Liver (tissue), 9 donors: ENCODE data around the gene NTM. TPM values are rescaled to one million over a fixed set of nuclear protein-coding genes. Genes with fewer than 3 reads are reported as not detected.

Experiments used
- DNase-seq: peaks from one replicate; pipeline ENCODE4 v3.0.0-alpha.2; 2017; ENCODE audit warnings: low spot score
- H3K27ac ChIP-seq, 2 donors: one replicate each; pipeline ENCODE4 v1.7.0; 2013; ENCODE audit warnings: inconsistent platforms in 2 of 2, low read length in 2 of 2, control low read depth in 1 of 2, low read depth in 1 of 2, mild to moderate bottlenecking in 1 of 2
- H3K27me3 ChIP-seq, 4 donors: one replicate each; pipeline versions ENCODE4 v1.6.1 to v1.7.0; 2013; ENCODE audit warnings: low read length in 3 of 4, inconsistent platforms in 1 of 4, mild to moderate bottlenecking in 1 of 4, moderate library complexity in 1 of 4; ENCODE audit not compliant: control insufficient read depth in 4 of 4, insufficient read depth in 4 of 4
- H3K36me3 ChIP-seq, 4 donors: one replicate each; pipeline versions ENCODE4 v1.6.1 to v1.7.0; 2013; ENCODE audit warnings: low read length in 3 of 4, mild to moderate bottlenecking in 3 of 4, low read depth in 1 of 4, moderate library complexity in 1 of 4; ENCODE audit not compliant: control insufficient read depth in 4 of 4, insufficient read depth in 3 of 4
- H3K4me1 ChIP-seq, 4 donors: one replicate each; pipeline versions ENCODE4 v1.6.1 to v1.7.0; 2013; ENCODE audit warnings: low read length in 3 of 4, mild to moderate bottlenecking in 3 of 4, moderate library complexity in 1 of 4; ENCODE audit not compliant: control insufficient read depth in 4 of 4, insufficient read depth in 4 of 4
- H3K4me3 ChIP-seq, 3 donors: one replicate each; pipeline versions ENCODE4 v1.6.1 to v1.7.0; 2013; ENCODE audit warnings: low read length in 3 of 3, control low read depth in 1 of 3, low read depth in 1 of 3, mild to moderate bottlenecking in 1 of 3
- H3K9ac ChIP-seq, 2 donors: one replicate each; pipeline ENCODE4 v1.7.0; 2013; ENCODE audit warnings: low read length in 2 of 2, mild to moderate bottlenecking in 2 of 2, moderate library complexity in 2 of 2, control low read depth in 1 of 2, low read depth in 1 of 2
- H3K9me3 ChIP-seq, 4 donors: one replicate each; pipeline versions ENCODE4 v1.6.1 to v1.7.0; 2013; ENCODE audit warnings: low read length in 3 of 4; ENCODE audit not compliant: control insufficient read depth in 4 of 4
- EGR1 ChIP-seq, 2 donors: IDR thresholded peaks; 2 replicates each; pipeline ENCODE4 v1.6.1; 2016 to 2018; ENCODE audit warnings: antibody characterized with exemption in 2 of 2, low read depth in 2 of 2
- FOXA2 ChIP-seq: IDR thresholded peaks from 2 replicates; pipeline ENCODE4 v1.6.1; 2016; ENCODE audit warnings: antibody characterized with exemption
- GABPA ChIP-seq, 2 donors: IDR thresholded peaks in 1 of 2; conservative IDR thresholded peaks in 1 of 2; 2 replicates each; pipeline ENCODE4 v1.6.1; 2016; ENCODE audit warnings: antibody characterized with exemption in 2 of 2, mild to moderate bottlenecking in 1 of 2, moderate library complexity in 1 of 2
- HNF4A ChIP-seq, 2 donors: conservative IDR thresholded peaks; 2 replicates each; pipeline ENCODE4 v1.6.1; 2016; ENCODE audit warnings: antibody characterized with exemption in 2 of 2, mild to moderate bottlenecking in 2 of 2
- HNF4G ChIP-seq: IDR thresholded peaks from 2 replicates; pipeline ENCODE4 v1.6.1; 2016; ENCODE audit warnings: antibody characterized with exemption
- JUND ChIP-seq, 2 donors: IDR thresholded peaks; 2 replicates each; pipeline ENCODE4 v1.6.1; 2016; ENCODE audit warnings: antibody characterized with exemption in 2 of 2
- MAX ChIP-seq: IDR thresholded peaks from 2 replicates; pipeline ENCODE4 v1.6.1; 2016; ENCODE audit warnings: antibody characterized with exemption
- NR2F2 ChIP-seq: IDR thresholded peaks from 2 replicates; pipeline ENCODE4 v1.6.1; 2016; ENCODE audit warnings: antibody characterized with exemption
- REST ChIP-seq: IDR thresholded peaks from 2 replicates; pipeline ENCODE4 v1.6.1; 2016; ENCODE audit warnings: antibody characterized with exemption, mild to moderate bottlenecking
- RXRA ChIP-seq, 2 donors: IDR thresholded peaks; 2 replicates each; pipeline ENCODE4 v1.6.1; 2017 to 2018; ENCODE audit warnings: antibody characterized with exemption in 2 of 2, mild to moderate bottlenecking in 1 of 2
- SP1 ChIP-seq: IDR thresholded peaks from 2 replicates; pipeline ENCODE4 v1.6.1; 2018; ENCODE audit warnings: antibody characterized with exemption, mild to moderate bottlenecking
- TAF1 ChIP-seq: conservative IDR thresholded peaks from 2 replicates; pipeline ENCODE4 v1.6.1; 2016; ENCODE audit warnings: antibody characterized with exemption, mild to moderate bottlenecking
- YY1 ChIP-seq: IDR thresholded peaks from 2 replicates; pipeline ENCODE4 v1.6.1; 2016; ENCODE audit warnings: antibody characterized with exemption, mild to moderate bottlenecking
- WGBS: extraction: QIAGEN DNeasy Blood & Tissue Kit; methylation state at CpG from one replicate; pipeline ENCODE4 v1.1.7; 2013; 5-methylcytosine and 5-hydroxymethylcytosine counted together
- polyA plus RNA-seq, 2 donors: library from polyadenylated mRNA; stranded (reverse) in 1 of 2; unstranded in 1 of 2; fragments of 200-250 nt in 1 of 2; fragments of >200 nt in 1 of 2; fragmentation: Nextera tagmentation in 1 of 2; extraction: Ambion mirVana in 1 of 2; gene quantifications; one replicate each; pipeline versions ENCODE4 v1.2.1 to v1.2.3, GENCODE V29; 2013 to 2015
- total RNA-seq, 2 donors: library from RNA; depleted of rRNA; stranded (reverse); fragments of >200 nt; gene quantifications; one replicate each; pipeline ENCODE4 v1.2.3, GENCODE V29; 2014
- TF ChIP-seq, protein P1 (sequence below): fragments of 150-350 bp; IDR thresholded peaks from 2 replicates; pipeline ENCODE4 v1.5.1; 2017; ENCODE audit warnings: improper control_type of control experiment, low read depth, low read length; ENCODE audit not compliant: missing input control
- TF ChIP-seq, protein P2 (sequence below): IDR thresholded peaks from 2 replicates; pipeline ENCODE4 v1.6.1; 2016; ENCODE audit warnings: antibody characterized with exemption
- TF ChIP-seq, protein P3 (sequence below): IDR thresholded peaks from 2 replicates; pipeline ENCODE4 v1.6.1; 2016; ENCODE audit warnings: antibody characterized with exemption
- donor health status: healthy.
- donor health status: healthy.
- donor health status: healthy.
- donor health status: healthy.
- donor health status: healthy.

NTM gene
- total and polyA plus RNA-seq, 4 donors: 0.08 to 1.1 (median 0.08) TPM; not detected in 1

GRCh38 chr11:131998020-131998419 is 627.6 kb downstream of the NTM start:
- TF ChIP-seq RXRA (IDR thresholded peaks at IDR 0.05) (no peak), HNF4G (no peak)
- Histone ChIP-seq H3K4me1 (no peaks in the 10 kb centered on the region), H3K4me3 (no peak overlapping the region), H3K9ac (no peak overlapping the region), H3K36me3 (no peaks in the 10 kb centered on the region), H3K27ac (no peak overlapping the region), H3K9me3 (peaks cover 0 to 8% (median 6%) of the 10 kb centered on the region in 4 donors), H3K27me3 (peaks cover 0 to 6% (median 0%) of the 10 kb centered on the region in 4 donors)
- WGBS: 68% methylated on average over 5 of the region's 5 CpGs
- DNase-seq: no peak

- Histone ChIP-seq H3K9ac (no peak overlapping the region), H3K27ac (no peak overlapping the region), H3K4me1 (no peaks in the 10 kb centered on the region), H3K36me3 (no peaks in the 10 kb centered on the region), H3K9me3 (peaks cover 0 to 8% (median 6%) of the 10 kb centered on the region in 4 donors), H3K4me3 (no peak overlapping the region), H3K27me3 (peaks cover 0 to 6% (median 0%) of the 10 kb centered on the region in 4 donors)
- DNase-seq: no peak
- 43% methylated on average over 6 of the region's 6 CpGs for WGBS
- TF ChIP-seq SP1: no peak
- TF ChIP-seq, protein P1, sequence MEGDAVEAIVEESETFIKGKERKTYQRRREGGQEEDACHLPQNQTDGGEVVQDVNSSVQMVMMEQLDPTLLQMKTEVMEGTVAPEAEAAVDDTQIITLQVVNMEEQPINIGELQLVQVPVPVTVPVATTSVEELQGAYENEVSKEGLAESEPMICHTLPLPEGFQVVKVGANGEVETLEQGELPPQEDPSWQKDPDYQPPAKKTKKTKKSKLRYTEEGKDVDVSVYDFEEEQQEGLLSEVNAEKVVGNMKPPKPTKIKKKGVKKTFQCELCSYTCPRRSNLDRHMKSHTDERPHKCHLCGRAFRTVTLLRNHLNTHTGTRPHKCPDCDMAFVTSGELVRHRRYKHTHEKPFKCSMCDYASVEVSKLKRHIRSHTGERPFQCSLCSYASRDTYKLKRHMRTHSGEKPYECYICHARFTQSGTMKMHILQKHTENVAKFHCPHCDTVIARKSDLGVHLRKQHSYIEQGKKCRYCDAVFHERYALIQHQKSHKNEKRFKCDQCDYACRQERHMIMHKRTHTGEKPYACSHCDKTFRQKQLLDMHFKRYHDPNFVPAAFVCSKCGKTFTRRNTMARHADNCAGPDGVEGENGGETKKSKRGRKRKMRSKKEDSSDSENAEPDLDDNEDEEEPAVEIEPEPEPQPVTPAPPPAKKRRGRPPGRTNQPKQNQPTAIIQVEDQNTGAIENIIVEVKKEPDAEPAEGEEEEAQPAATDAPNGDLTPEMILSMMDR: no peak
- no peak for TF ChIP-seq HNF4G
- TF ChIP-seq, protein P2, sequence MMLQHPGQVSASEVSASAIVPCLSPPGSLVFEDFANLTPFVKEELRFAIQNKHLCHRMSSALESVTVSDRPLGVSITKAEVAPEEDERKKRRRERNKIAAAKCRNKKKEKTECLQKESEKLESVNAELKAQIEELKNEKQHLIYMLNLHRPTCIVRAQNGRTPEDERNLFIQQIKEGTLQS: no peak
- no peak for TF ChIP-seq FOXA2
- TF ChIP-seq, protein P3, sequence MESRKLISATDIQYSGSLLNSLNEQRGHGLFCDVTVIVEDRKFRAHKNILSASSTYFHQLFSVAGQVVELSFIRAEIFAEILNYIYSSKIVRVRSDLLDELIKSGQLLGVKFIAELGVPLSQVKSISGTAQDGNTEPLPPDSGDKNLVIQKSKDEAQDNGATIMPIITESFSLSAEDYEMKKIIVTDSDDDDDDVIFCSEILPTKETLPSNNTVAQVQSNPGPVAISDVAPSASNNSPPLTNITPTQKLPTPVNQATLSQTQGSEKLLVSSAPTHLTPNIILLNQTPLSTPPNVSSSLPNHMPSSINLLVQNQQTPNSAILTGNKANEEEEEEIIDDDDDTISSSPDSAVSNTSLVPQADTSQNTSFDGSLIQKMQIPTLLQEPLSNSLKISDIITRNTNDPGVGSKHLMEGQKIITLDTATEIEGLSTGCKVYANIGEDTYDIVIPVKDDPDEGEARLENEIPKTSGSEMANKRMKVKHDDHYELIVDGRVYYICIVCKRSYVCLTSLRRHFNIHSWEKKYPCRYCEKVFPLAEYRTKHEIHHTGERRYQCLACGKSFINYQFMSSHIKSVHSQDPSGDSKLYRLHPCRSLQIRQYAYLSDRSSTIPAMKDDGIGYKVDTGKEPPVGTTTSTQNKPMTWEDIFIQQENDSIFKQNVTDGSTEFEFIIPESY: no peak
- TF ChIP-seq YY1: no peak
- no peak for TF ChIP-seq MAX
- TF ChIP-seq TAF1: no peak
- TF ChIP-seq HNF4A (conservative IDR thresholded peaks at IDR 0.05): no peak
- TF ChIP-seq NR2F2: no peak
- no peak for TF ChIP-seq JUND (IDR thresholded peaks at IDR 0.05)
- TF ChIP-seq GABPA (IDR thresholded peaks at IDR 0.05 in 1 of 2, conservative IDR thresholded peaks at IDR 0.05 in 1 of 2): no peak
- no peak for TF ChIP-seq EGR1 (IDR thresholded peaks at IDR 0.05; ENCODE audit: low read depth in 2 of 2)
Observed at GRCh38 chr11:131999084-131999483, 628.7 kb downstream of the NTM start.

GRCh38 chr11:131999955-132000354 is 629.5 kb downstream of the NTM start:
- no peak for DNase-seq
- 80% methylated on average over 1 of the region's 1 CpG for WGBS
- H3K27me3 ChIP-seq: peaks cover 0 to 6% (median 0%) of the 10 kb centered on the region in 4 donors
- no peak for TF ChIP-seq MAX
- no peak for TF ChIP-seq RXRA (IDR thresholded peaks at IDR 0.05)
- TF ChIP-seq FOXA2: no peak
- TF ChIP-seq HNF4A (conservative IDR thresholded peaks at IDR 0.05): no peak
- TF ChIP-seq, protein P1: no peak
- TF ChIP-seq NR2F2: no peak
- TF ChIP-seq REST: no peak
- no peak for TF ChIP-seq GABPA (IDR thresholded peaks at IDR 0.05 in 1 of 2, conservative IDR thresholded peaks at IDR 0.05 in 1 of 2)
- peaks cover 0 to 6% (median 6%) of the 10 kb centered on the region in 4 donors for H3K9me3 ChIP-seq
- H3K4me1 ChIP-seq: no peaks in the 10 kb centered on the region
- H3K4me3 ChIP-seq: no peak overlapping the region
- no peak overlapping the region for H3K27ac ChIP-seq
- no peaks in the 10 kb centered on the region for H3K36me3 ChIP-seq
- no peak overlapping the region for H3K9ac ChIP-seq
